CMK (cell line): Measurements from ENCODE around the gene IBA57.

Experiments
- DNase-seq: peaks from one replicate; pipeline ENCODE4 v3.0.0-alpha.2; 2010; ENCODE audit warnings: low read depth

IBA57 gene

DNA sequence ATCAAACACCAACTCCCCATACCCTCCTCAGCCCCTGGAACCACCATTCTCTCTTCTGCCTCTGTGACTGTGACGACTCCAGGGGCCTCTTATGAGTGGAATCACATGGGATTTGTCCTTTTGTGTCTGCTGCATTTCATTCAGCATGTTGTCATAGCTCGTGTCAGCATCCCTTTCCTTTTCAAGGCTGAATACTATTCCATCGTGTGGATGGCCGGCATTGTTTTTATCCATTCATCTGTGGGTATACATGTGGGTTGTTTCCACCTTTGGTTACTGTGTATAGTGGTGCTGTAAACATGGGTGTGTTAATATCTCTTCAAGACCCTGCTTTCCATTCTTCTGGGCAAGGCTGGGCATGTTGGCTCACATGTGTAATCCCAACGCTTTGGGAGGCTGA lies 25.2 kb downstream of the IBA57 start:
- DNase-seq, result no peak

DNA sequence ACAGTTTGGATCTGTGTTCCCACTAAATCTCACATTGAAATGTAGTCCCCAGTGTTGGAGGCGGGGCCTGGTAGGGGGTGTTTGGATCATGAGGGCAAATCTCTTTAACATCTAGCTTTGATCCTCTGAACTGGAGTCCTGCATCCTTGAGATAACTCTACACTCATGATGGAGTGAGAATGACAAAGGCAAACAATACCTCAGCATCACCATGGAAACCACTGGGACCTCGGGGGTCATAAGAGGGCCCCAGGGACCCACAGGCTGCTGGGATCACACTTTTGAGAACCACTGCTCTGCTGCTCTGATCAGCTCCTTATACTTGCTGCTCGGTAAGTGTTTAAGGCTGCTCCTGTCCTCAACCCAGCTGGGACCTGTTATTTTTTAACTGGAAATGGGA lies 28.8 kb downstream of the IBA57 start:
- no peak for DNase-seq

DNA sequence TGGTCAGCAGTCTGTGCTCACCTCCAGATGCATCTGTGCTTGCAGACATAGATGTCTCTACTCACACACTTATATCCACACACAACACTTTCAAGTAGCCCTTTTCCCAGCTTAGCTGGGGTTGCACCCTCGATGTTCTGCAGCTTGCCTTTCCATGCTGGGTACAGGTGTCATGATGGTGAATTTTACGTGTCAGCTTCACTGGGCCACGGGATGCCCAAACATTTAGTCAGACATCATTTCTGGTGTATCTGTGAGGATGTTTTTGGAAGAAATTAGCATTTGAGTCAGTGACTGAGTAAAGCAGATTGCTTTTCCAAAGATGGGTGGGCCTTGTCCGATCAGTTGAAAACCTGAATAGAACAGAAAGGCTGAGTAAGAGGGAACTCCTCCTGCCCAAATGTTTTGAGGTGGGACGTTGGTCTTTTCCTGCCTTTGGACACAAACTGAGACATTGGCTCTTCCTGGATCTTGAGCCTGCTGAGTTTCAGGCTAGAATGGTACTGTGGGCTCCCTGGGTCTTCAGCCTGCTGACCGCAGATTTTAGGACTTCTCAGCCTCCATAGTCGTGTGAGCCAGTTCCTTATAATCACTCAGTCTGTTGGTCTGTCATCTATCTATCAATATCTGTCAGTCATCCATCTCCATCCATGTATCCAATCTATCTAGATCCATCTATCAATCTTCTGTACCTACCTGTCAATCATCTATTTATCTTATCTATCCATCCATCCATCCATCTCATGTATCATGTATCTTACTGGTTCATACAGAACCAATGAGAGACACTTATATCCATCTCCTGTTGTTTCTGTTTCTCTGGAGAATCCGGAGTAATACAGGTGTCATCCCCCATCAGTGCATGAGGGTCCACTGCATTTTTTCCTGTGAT lies 29.6 kb downstream of the IBA57 start:
- DNase-seq, result no peak

DNA sequence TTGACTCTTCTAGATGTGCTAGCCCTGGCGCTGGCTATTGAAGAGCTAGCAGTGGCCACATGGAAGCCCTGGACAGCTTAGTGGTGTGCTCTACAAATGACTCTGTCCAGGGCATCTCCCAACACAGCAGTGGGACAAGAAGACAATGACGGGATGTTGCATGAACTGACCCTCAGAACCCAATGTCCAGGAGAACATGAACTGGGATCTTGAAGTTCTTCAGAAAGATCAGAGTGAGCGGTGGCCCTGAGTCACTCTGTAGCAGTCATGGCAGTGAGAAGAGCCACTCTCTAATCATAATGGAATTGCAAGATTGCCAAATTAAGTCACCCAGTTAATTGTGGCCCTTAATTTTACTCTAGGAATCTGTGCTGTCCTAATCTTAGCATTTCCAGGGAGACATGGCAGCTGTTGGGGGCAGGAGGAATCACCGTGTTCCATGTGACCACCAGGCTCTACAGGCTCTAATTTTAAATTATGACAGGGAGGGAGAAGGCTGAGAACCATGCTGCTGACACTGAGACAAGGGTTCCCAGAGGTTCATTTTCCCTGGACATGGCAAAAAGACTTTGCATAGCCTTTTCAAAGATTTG lies 32.0 kb downstream of the IBA57 start:
- no peak for DNase-seq

DNA sequence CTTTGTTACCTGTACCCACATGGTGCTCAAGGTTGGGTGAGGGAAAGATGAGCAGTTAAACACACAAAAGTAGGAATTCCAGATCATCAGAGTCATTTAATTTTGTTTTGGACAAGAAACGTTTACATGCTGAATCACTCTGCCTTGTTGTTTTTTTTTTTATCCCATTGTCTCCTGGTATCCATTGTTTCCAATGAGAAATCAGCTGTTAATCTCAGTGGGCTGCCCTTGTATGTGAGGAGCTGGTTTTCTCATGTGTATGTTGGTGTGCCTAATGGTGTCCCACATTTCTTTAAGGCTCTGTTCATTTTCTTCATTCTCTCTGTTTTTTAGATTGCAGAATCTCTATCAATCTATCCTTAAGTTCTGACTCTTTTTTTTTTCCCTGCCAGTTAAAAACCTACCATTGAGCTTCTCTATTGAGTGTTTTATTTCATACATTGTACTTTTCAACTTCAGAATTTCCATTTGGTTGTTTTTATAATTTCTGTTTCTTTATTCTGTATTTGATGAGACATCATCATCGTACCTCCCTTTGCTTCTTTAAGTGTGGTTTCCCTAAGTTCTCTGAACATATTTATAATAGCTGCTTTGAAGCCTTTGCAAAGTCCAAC lies 33.5 kb downstream of the IBA57 start:
- DNase-seq, result no peak

DNA sequence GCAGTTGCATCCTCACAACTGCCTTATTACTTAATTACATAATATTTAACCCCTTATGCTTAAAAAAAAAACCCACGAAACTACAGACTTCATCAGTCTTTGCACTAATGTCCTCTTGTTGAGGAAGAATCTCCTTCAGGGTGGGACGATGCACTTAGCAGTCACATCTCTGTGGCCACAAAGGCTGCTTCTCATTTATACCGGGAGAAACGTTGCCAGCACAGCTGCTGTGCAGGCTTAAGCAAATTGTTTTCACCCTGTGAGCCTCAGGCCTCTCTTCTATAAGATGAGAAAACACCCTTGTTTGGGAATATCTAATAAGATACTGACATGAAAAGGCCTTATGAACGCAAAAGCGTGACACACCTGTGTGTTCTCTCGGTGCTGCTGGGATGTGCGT lies 39.4 kb downstream of the IBA57 start:
- DNase-seq, result no peak

DNA sequence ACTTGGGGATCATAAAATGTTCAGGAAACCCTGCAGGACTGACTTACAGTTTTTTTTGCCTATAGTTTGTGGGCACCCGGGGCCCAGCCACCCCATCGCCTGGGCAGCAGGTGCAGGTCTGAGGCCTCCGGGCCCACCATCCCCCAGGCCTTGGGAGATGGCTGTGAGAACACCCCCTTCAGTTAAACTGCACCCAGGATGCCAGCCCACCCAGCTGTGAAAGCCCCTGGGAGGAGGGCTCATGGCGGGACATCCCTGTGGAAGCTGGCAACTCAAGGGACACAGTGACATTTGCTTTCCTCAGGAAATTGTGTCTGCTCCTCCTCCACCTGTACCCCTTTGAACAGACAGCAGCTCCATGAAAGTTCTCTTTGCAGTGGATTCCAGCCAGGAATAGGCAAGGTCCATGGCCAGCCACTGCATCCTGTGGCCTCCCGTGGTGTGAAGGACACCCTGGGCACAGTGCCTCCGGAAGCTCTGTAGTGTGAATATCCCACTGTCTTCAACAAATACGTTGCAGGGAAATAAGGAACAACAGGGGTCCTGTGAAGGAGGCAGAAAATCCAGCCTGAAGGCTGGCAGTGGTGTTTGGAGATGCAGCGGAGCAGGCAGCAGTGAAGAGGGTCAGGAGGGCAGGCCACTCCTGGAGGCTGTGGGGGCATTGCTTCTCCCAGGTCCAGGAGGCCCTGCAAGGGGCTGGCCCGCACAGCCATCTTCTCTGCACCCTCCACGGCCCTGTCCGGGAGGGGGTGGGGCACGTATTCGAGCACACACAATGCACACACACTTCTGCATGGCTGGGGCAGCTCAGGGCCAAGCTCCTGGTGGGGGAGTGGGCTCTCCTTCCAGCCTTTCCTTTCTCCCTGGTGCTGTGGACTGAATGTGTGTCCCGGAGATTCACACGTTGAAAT lies 40.2 kb downstream of the IBA57 start:
- no peak for DNase-seq

DNA sequence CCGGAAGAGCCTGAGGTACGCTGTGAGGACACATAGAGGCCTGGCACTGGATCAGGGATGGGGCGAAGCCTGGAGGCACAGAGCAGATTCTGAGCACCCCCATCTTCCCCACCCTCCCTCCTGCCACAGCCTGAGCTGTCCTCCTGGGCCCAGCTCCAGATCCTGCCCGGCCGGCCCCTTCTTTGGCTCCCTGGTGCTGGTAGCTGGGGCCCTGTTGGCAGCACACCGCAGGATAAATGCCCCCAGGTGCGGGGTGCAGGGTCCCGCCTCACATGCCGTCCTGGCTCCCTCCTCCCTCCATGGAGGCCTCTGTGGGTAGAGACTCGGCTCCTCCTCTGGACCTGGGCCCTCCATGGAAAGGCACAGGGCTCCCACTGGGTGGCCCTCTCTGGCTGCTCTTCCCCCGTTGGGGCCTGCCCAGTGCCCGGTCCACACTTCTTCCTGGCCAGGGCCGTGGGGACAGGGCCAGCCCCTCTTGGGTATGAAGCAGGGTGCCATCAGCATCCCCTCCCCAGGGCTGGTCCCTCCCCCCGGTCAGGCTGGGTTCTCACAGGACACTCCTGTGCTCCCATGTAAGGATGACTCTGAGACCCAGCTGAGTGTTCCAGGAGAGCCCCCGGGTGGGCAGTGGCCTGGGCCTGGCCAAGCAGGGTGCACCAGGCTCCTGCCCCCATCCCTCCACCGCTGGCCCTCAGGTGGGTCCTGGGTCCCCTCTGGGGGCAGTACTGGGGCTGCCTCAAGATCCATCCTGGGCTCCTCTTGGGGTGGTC lies 41.2 kb downstream of the IBA57 start:
- no peak for DNase-seq

DNA sequence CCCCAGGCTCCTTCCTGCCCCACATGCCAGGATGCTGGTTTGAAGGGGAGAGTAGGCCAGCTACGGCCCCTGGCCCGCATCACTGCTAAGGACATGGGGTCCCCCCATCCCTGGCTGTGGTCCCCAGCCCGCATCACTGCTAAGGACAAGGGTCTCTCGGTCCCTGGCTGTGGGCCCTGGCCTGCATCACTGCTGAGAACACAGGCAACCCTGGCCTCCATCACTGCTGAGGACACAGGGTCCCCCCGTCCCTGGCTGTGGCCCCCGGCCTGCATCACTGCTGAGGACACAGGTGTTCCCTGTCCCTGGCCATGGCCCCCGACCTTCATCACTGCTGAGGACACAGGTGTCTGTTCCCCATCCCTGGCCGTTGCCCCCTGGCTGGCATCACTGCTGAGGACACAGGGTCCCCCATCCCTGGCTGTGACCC lies 41.8 kb downstream of the IBA57 start:
- DNase-seq, result no peak

DNA sequence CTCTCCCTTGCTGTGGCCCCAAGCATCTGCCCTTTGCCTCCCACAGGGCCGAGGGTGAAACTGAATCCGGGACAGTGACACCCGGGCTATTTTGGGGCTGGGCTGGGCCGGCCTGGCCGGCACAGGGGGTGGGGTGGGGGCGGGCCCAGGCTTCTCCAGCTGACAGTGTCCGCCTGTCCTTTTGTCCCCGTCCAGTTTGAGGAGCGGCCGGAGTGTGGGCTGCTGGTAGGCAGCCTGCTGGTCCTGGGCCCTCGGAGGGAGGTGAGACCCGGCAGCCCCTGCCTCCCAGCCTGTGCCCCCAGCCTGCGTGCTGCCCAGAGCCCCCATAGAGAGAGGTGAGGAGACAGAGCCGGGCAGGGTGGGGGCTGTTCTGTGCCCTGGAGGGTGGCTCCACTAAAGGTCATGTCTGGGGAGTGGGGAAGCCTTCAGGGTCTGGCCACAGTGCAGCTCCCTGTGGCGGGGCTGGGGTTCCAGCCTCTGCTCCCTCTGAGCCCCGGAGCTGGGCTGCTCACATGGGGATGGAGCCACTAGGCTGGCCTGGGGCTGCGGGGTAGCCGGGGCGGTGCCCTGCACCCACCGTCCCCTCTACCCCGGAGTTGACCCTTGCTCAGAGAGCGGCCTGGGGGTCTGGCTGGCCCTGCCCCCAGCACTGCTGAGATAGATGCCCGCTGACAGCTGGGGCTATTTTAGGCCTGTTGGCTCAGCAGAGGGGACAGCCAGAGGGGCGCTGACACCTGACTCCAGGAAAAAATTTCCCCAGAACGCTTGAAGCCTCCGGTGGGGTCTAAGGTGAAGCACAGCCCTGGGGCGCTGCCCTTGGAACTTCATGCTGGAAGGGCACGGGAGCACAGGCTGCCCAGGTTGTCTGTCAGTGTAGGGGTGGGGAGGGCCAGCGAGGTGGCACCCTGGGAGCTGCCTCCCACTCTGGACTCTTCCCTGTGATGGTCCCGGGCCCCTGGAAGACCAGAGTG lies 42.5 kb downstream of the IBA57 start, which contains the start of gene OBSCN:
Gene OBSCN (plus strand): TSS at position 194 of the 971 bp plus-strand sequence. CDS start 3,740 bp downstream, outside the sequence.
- no peak for DNase-seq

DNA sequence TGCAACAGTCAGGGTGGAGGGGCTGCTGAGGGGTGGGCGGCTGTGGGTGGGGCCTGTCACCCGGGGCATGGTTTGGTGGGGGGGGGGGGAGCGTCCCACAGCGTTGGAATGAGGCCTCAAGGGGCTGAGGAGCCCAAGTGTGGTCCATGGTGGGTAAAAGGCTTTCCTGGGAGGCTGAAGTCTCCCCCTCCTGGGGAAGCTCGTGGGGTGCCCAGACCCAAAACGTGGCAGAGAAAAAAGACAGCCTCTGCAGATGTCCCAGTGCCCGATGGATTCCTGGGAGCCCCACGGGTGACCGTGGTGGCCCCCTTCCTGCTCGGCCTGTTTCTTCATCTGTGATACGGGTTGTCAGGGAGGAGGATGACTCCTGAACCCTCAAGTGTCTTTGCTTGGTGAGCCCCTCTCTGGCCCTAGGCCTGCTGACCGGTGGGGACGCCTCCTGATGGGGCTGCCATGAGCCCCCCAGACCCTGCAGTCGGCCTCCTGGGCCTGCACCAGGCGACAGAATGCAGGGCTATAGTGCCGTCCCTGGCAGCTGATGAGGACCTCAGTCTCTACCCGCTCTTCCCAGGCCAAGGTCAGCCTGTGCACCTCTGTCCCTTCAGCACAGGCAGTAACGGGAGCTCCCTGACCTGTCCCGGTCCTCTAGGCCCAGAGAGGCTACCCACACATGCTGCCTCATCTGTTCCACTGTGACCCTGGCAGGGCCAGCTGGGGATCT lies 43.4 kb downstream of the IBA57 start:
- no peak for DNase-seq

DNA sequence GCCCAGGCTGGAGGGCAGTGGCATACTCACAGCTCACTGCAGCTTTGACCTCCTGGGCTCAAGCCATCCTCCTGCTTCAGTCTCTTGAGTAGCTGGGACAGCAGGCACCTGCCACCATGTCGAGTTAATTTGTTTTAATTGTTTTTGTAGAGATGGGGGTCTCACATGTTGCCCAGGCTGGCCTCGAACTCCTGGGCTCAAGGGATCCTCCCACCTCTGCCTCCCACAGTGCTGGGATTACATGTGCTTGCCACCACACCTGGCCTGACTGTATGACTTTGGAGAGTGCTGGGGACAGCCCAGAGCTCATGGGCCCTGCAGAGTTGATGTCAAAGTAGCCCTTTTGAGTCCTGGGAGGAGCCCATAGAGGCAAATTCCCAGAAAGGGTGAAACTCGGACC lies 44.1 kb downstream of the IBA57 start:
- no peak for DNase-seq

DNA sequence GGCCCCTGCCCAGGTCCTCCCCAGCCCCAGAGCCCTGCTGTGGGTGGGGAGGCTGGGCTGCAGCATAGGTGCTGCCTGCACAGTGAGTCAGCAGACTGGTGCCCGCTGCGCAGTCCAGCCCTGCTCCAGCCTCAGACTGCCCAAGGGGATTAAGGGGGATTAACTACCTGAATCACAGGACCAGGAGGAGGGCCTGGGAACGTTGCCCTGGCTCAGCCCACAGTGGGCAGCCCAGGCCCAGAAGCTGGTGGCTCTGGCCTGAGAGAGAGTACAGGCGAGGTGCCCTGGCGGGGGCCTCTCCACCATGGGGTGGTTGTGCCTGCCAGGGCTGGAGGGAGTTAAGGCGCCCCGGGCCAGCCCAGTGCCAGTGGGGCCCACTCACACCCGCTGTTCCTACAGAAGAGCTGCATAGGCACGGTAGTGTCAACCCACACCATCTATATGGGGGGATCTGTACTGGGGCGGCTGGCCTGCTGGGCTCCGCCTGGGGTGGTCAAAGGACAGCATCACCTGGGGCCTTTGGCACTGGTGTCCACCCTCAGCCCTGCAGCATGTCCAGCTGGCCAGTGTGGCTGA lies 44.6 kb downstream of the IBA57 start:
- DNase-seq, result no peak

DNA sequence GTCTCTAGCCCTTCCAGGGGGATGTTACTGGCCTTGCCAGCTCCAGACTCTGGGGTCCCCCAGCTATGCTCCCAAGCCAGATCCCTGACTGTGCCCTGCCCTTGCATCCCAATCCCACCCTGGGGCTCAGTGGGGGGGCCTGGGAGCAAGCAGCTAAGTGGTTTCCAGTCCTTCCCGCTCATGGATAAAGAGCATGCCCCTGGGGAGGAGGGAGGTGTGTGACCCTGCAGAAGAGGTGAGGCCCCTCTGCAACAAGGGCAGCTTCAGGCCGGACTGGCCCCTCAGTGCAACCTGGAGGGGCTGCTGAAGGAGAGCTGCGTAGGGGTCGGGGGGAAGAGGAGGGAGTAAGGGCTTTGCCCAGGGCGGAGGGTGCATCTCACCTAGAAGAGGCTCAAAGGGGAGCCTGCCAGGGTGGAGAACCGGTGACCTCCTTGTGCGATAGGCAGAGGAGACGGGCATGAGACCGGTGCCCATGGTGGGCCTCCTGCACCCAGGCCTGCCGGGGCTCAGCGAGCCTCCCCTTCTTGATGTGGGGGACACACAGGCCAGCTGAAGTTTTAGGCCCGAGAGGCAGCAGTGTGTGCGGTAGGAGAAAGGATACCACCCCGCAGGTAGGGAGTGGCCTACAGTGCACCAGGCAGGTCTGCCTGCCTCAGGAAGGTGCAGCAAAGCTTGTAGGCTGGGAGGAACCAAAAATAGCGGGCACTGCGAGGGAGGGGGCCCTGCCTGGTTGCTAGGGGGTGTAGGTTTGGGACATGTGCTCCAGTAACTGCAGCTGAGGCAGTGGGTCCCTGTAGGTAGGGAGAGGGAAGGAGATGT lies 45.3 kb downstream of the IBA57 start:
- no peak for DNase-seq

DNA sequence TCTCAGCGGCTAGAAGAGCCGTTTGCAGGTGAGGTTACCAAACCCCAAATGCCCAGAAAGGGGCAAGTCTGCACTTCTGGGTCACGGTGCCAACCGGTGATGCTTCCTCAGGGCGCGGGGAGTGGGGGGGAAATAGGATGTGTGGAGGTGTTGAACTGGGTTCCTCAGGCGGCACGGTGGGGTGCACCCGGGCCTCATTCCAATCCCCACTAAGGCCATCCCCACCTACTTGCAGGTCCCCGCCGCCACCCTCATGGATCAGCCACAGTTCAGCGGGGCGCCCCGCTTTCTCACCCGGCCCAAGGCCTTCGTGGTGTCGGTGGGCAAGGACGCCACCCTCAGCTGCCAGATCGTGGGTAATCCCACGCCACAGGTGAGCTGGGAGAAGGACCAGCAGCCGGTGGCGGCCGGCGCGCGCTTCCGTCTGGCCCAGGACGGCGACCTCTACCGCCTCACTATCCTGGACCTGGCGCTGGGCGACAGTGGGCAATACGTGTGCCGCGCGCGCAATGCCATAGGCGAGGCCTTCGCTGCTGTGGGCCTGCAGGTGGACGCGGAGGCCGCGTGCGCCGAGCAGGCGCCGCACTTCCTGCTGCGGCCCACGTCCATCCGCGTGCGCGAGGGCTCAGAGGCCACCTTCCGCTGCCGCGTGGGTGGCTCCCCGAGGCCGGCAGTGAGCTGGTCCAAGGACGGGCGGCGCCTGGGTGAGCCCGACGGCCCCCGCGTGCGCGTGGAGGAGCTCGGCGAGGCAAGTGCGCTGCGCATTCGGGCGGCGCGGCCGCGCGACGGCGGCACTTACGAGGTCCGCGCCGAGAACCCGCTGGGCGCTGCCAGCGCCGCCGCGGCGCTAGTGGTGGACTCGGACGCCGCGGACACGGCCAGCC lies 46.2 kb downstream of the IBA57 start:
- no peak for DNase-seq

DNA sequence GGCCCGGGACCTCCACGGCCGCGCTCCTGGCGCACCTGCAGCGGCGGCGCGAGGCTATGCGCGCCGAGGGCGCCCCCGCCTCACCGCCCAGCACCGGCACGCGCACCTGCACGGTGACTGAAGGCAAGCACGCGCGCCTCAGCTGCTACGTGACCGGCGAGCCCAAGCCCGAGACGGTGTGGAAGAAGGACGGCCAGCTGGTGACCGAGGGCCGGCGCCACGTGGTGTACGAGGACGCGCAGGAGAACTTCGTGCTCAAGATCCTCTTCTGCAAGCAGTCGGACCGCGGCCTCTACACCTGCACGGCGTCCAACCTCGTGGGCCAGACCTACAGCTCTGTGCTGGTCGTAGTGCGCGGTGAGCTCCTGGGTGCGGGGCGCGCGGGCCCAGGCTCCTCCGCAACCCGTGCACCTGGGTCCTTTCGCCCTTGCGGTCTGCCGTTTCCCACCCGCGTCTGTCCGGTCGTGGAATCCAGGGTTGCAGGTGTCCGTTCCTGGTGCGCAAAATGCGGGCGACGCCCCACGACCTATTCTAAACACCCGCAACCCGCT lies 46.9 kb downstream of the IBA57 start:
- no peak for DNase-seq
